Liver (tissue), 3 donors: ENCODE measurements around the gene CSMD2.

Experiments used
- CTCF ChIP-seq: fragments of 150-350 bp; IDR thresholded peaks from 2 replicates; pipeline ENCODE4 v1.5.1; 2017; ENCODE audit warnings: improper control_type of control experiment, low read depth, low read length; ENCODE audit not compliant: missing input control
- EGR1 ChIP-seq, 2 donors: IDR thresholded peaks; 2 replicates each; pipeline ENCODE4 v1.6.1; 2016 to 2018; ENCODE audit warnings: antibody characterized with exemption in 2 of 2, low read depth in 2 of 2
- FOXA2 ChIP-seq: IDR thresholded peaks from 2 replicates; pipeline ENCODE4 v1.6.1; 2016; ENCODE audit warnings: antibody characterized with exemption
- GABPA ChIP-seq, 2 donors: IDR thresholded peaks in 1 of 2; conservative IDR thresholded peaks in 1 of 2; 2 replicates each; pipeline ENCODE4 v1.6.1; 2016; ENCODE audit warnings: antibody characterized with exemption in 2 of 2, mild to moderate bottlenecking in 1 of 2, moderate library complexity in 1 of 2
- HNF4G ChIP-seq: IDR thresholded peaks from 2 replicates; pipeline ENCODE4 v1.6.1; 2016; ENCODE audit warnings: antibody characterized with exemption
- JUND ChIP-seq, 2 donors: IDR thresholded peaks; 2 replicates each; pipeline ENCODE4 v1.6.1; 2016; ENCODE audit warnings: antibody characterized with exemption in 2 of 2
- MAX ChIP-seq: IDR thresholded peaks from 2 replicates; pipeline ENCODE4 v1.6.1; 2016; ENCODE audit warnings: antibody characterized with exemption
- RAD21 ChIP-seq, 2 donors: IDR thresholded peaks; 2 replicates each; pipeline ENCODE4 v1.6.1; 2016; ENCODE audit warnings: antibody characterized with exemption in 2 of 2, mild to moderate bottlenecking in 2 of 2
- TAF1 ChIP-seq: conservative IDR thresholded peaks from 2 replicates; pipeline ENCODE4 v1.6.1; 2016; ENCODE audit warnings: antibody characterized with exemption, mild to moderate bottlenecking
- YY1 ChIP-seq: IDR thresholded peaks from 2 replicates; pipeline ENCODE4 v1.6.1; 2016; ENCODE audit warnings: antibody characterized with exemption, mild to moderate bottlenecking
- TF ChIP-seq, protein P1 (sequence below): IDR thresholded peaks from 2 replicates; pipeline ENCODE4 v1.6.1; 2016; ENCODE audit warnings: antibody characterized with exemption
- donor health status: healthy.
- donor health status: healthy.

- TF ChIP-seq JUND (IDR thresholded peaks at IDR 0.05) (no peak), CTCF (no peak), EGR1 (IDR thresholded peaks at IDR 0.05; ENCODE audit: low read depth in 2 of 2) (no peak), YY1 (no peak), HNF4G (no peak), MAX (no peak), TAF1 (no peak), GABPA (IDR thresholded peaks at IDR 0.05 in 1 of 2, conservative IDR thresholded peaks at IDR 0.05 in 1 of 2) (no peak), FOXA2 (no peak), RAD21 (IDR thresholded peaks at IDR 0.05) (no peak)
- TF ChIP-seq, protein P1, sequence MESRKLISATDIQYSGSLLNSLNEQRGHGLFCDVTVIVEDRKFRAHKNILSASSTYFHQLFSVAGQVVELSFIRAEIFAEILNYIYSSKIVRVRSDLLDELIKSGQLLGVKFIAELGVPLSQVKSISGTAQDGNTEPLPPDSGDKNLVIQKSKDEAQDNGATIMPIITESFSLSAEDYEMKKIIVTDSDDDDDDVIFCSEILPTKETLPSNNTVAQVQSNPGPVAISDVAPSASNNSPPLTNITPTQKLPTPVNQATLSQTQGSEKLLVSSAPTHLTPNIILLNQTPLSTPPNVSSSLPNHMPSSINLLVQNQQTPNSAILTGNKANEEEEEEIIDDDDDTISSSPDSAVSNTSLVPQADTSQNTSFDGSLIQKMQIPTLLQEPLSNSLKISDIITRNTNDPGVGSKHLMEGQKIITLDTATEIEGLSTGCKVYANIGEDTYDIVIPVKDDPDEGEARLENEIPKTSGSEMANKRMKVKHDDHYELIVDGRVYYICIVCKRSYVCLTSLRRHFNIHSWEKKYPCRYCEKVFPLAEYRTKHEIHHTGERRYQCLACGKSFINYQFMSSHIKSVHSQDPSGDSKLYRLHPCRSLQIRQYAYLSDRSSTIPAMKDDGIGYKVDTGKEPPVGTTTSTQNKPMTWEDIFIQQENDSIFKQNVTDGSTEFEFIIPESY = no peak
These were observed 347.0 kb downstream of the CSMD2 start for GRCh38 chr1:33818071-33818470.
